HG03196 (cell line): ENCODE results near the gene CREG1.
"Not testable (repeated sequence)": the region's sequence is repeated elsewhere in the genome, so short reads cannot be mapped to it uniquely, and the experiment has no call there.

Experiments
- ATAC-seq: cut with Tn5 transposase; IDR thresholded peaks from one replicate; pipeline ENCODE4 v1.9.1; 2021; ENCODE audit not compliant: unreplicated experiment

The CREG1 gene

GRCh38 chr1:167553136-167554027 lies at the start of gene CREG1:
Gene CREG1 (minus strand): TSS chr1:167553762.
- ATAC-seq: peak; percentile 96

GRCh38 chr1:167602840-167603239 lies 49.3 kb upstream of the CREG1 start:
- no peak for ATAC-seq

GRCh38 chr1:167601442-167602383 lies 48.2 kb upstream of the CREG1 start:
- no peak for ATAC-seq

GRCh38 chr1:167599957-167600581 lies 46.5 kb upstream of the CREG1 start:
- ATAC-seq: peak; percentile 71

GRCh38 chr1:167594822-167595221 lies 41.3 kb upstream of the CREG1 start:
- no peak for ATAC-seq

GRCh38 chr1:167593860-167594259 lies 40.3 kb upstream of the CREG1 start:
- no peak for ATAC-seq

GRCh38 chr1:167592475-167592874 lies 38.9 kb upstream of the CREG1 start:
- ATAC-seq: no peak

GRCh38 chr1:167588361-167588760 lies 34.8 kb upstream of the CREG1 start:
- ATAC-seq: no peak

GRCh38 chr1:167587872-167588271 lies 34.3 kb upstream of the CREG1 start:
- no peak for ATAC-seq

GRCh38 chr1:167587342-167587741 lies 33.8 kb upstream of the CREG1 start:
- ATAC-seq: no peak

- ATAC-seq: no peak
Observed at GRCh38 chr1:167584581-167584980, 31.0 kb upstream of the CREG1 start.

- no peak for ATAC-seq
Observed at GRCh38 chr1:167582722-167583121, 29.2 kb upstream of the CREG1 start.

GRCh38 chr1:167582064-167582463 lies 28.5 kb upstream of the CREG1 start:
- ATAC-seq: no peak

- ATAC-seq: no peak
Observed at GRCh38 chr1:167579986-167580385, 26.4 kb upstream of the CREG1 start.

- no peak for ATAC-seq
Observed at GRCh38 chr1:167578939-167579521, 25.5 kb upstream of the CREG1 start.

GRCh38 chr1:167575649-167576048 lies 22.1 kb upstream of the CREG1 start:
- ATAC-seq: no peak

GRCh38 chr1:167573035-167573434 lies 19.5 kb upstream of the CREG1 start:
- no peak for ATAC-seq

- not testable (repeated sequence) for ATAC-seq
Observed at GRCh38 chr1:167570712-167571111, 17.1 kb upstream of the CREG1 start.

GRCh38 chr1:167567663-167568062 lies 14.1 kb upstream of the CREG1 start:
- ATAC-seq: no peak

- ATAC-seq: no peak
Observed at GRCh38 chr1:167566766-167567165, 13.2 kb upstream of the CREG1 start.

- ATAC-seq: no peak
Observed at GRCh38 chr1:167565922-167566321, 12.4 kb upstream of the CREG1 start.
